Vagina (tissue), 2 donors: ENCODE measurements around the gene TPRN. TPM values are rescaled to one million over a fixed set of nuclear protein-coding genes. Genes with fewer than 3 reads are reported as not detected.
A peak's percentile ranks its signal among the peaks of the same experiment; 100 is the strongest.

Experiments
- DNase-seq, 2 donors: peaks; one replicate each; pipeline ENCODE4 v3.0.0-alpha.2; 2017; ENCODE audit errors: extremely low spot score in 2 of 2
- H3K27ac ChIP-seq: fragments of 200-600 bp; sonication (generic); one replicate; pipeline ENCODE4 v1.5.1; 2019
- H3K27me3 ChIP-seq: fragments of 200-600 bp; sonication (generic); one replicate; pipeline ENCODE4 v1.5.1; 2019
- H3K36me3 ChIP-seq, 2 donors: fragments of 200-600 bp; sonication (generic); one replicate each; pipeline ENCODE4 v1.5.1; 2017 to 2019
- H3K4me1 ChIP-seq: fragments of 200-600 bp; sonication (generic); one replicate; pipeline ENCODE4 v1.5.1; 2019
- H3K4me3 ChIP-seq, 2 donors: fragments of 200-600 bp; sonication (generic); 1 replicate in 1 of 2; 2 replicates in 1 of 2; pipeline ENCODE4 v1.5.1; 2016 to 2019
- H3K9me3 ChIP-seq: fragments of 200-600 bp; sonication (generic); one replicate; pipeline ENCODE4 v1.5.1; 2019
- CTCF ChIP-seq, 3 experiments: fragments of 450-650 bp in 2 of 3; fragments of 200-600 bp in 1 of 3; sonication (generic) in 1 of 3; IDR thresholded peaks; one replicate each; pipeline ENCODE4 v1.5.1; 2017 to 2019; ENCODE audit warnings: antibody characterized with exemption in 3 of 3, mild to moderate bottlenecking in 2 of 3, moderate library complexity in 2 of 3
- POLR2A ChIP-seq, 2 donors: fragments of 450-650 bp; IDR thresholded peaks; one replicate each; pipeline ENCODE4 v1.6.1; 2017; ENCODE audit warnings: antibody characterized with exemption in 2 of 2, mild to moderate bottlenecking in 2 of 2, moderate library complexity in 2 of 2
- POLR2AphosphoS5 ChIP-seq, 2 donors: sonication (generic); formaldehyde crosslinking; IDR thresholded peaks; one replicate each; pipeline ENCODE4 v1.9.0; 2017; ENCODE audit warnings: antibody characterized with exemption in 2 of 2, mild to moderate bottlenecking in 2 of 2, low read depth in 1 of 2; ENCODE audit not compliant: insufficient read depth in 1 of 2
- intact Hi-C: fragments of 100-400 bp; cut with DNase I; formaldehyde crosslinking; loops from one replicate; pipeline ENCODE4 v1.15.1; 2023
- total RNA-seq: library from RNA; depleted of rRNA; stranded (reverse); fragments of >200 nt; gene quantifications from one replicate; pipeline ENCODE4 v1.2.3, GENCODE V29; 2016

The TPRN gene
- total RNA-seq, 1 donor from 2014 or later, result 6.9 TPM

GRCh38 chr9:137225699-137226331, 25.3 kb upstream of the TPRN start:
- intact Hi-C loops, result loop anchor here (5.0 kb wide), 2 partner anchors 34 to 131 kb away; no protein-coding TSS in a partner anchor
- H3K9me3 ChIP-seq, result no peaks in the 10 kb centered on the region
- DNase-seq, result no peak
- TF ChIP-seq CTCF (IDR thresholded peaks at IDR 0.05) (no peak), POLR2A (IDR thresholded peaks at IDR 0.05) (no peak), POLR2AphosphoS5 (IDR thresholded peaks at IDR 0.05; ENCODE audit: insufficient read depth in 1 of 2, low read depth in 1 of 2) (no peak)
- peak overlapping the region in 1 of 2 donors; percentile 26 for H3K4me3 ChIP-seq
- H3K4me1 ChIP-seq, result peaks cover 38% of the 10 kb centered on the region
- H3K27ac ChIP-seq, result no peak overlapping the region
- H3K27me3 ChIP-seq, result no peaks in the 10 kb centered on the region
- H3K36me3 ChIP-seq, result no peaks in the 10 kb centered on the region

- peaks cover 38% of the 10 kb centered on the region for H3K4me1 ChIP-seq
- intact Hi-C loops, result loop anchor here (5.0 kb wide), 2 partner anchors 33 to 132 kb away; no protein-coding TSS in a partner anchor
- H3K27ac ChIP-seq, result peak within 1 kb of the TSS; percentile 77
- H3K9me3 ChIP-seq, result no peaks in the 10 kb centered on the region
- no peak for DNase-seq
- H3K4me3 ChIP-seq, result peak within 1 kb of the TSS; percentile 65 to 86
- no peaks in the 10 kb centered on the region for H3K27me3 ChIP-seq
- H3K36me3 ChIP-seq, result no peaks in the 10 kb centered on the region
- TF ChIP-seq POLR2A (IDR thresholded peaks at IDR 0.05) (no peak), POLR2AphosphoS5 (IDR thresholded peaks at IDR 0.05; ENCODE audit: insufficient read depth in 1 of 2, low read depth in 1 of 2) (peak in 1 of 2 donors; percentile 37)
These were observed 24.5 kb upstream of the TPRN start, which contains the start of gene CYSRT1 for GRCh38 chr9:137224830-137225694. Gene CYSRT1, plus strand, starts transcription at chr9:137225174. Its CDS starts 448 bp downstream, at chr9:137225622.

- H3K4me1 ChIP-seq, result peaks cover 44% of the 10 kb centered on the region
- no peaks in the 10 kb centered on the region for H3K27me3 ChIP-seq
- peak; percentile 99 for DNase-seq
- H3K9me3 ChIP-seq, result no peaks in the 10 kb centered on the region
- H3K27ac ChIP-seq, result peak overlapping the region; percentile 77
- no peaks in the 10 kb centered on the region for H3K36me3 ChIP-seq
- TF ChIP-seq CTCF (IDR thresholded peaks at IDR 0.05), result no peak
- TF ChIP-seq POLR2A (IDR thresholded peaks at IDR 0.05), result no peak
- peak; percentile 78 to 99 for TF ChIP-seq POLR2AphosphoS5 (IDR thresholded peaks at IDR 0.05; ENCODE audit: insufficient read depth in 1 of 2, low read depth in 1 of 2)
- peak overlapping the region; percentile 65 to 86 for H3K4me3 ChIP-seq
- intact Hi-C loops, result no loop called here
These were observed 22.8 kb upstream of the TPRN start for GRCh38 chr9:137223078-137223970.

GRCh38 chr9:137222190-137223077, 21.9 kb upstream of the TPRN start, which contains the start of gene RNF208:
Gene RNF208, minus strand, starts transcription at chr9:137222240. Its CDS starts 1,028 bp downstream, at chr9:137221212.
- Histone ChIP-seq H3K9me3 (no peaks in the 10 kb centered on the region), H3K27me3 (no peaks in the 10 kb centered on the region), H3K27ac (peak within 1 kb of the TSS; percentile 77), H3K4me3 (peak within 1 kb of the TSS; percentile 65 to 86), H3K36me3 (no peaks in the 10 kb centered on the region), H3K4me1 (peaks cover 50% of the 10 kb centered on the region)
- intact Hi-C loops, result no loop called here
- TF ChIP-seq POLR2AphosphoS5 (IDR thresholded peaks at IDR 0.05; ENCODE audit: insufficient read depth in 1 of 2, low read depth in 1 of 2) (no peak), POLR2A (IDR thresholded peaks at IDR 0.05) (no peak), CTCF (IDR thresholded peaks at IDR 0.05) (no peak)
- no peak for DNase-seq
